ENCODE measurements around the gene CACNA1B. TPM values are rescaled to one million over a fixed set of nuclear protein-coding genes. Genes with fewer than 3 reads are reported as not detected.

CACNA1B gene
- total RNA-seq, 1 experiment from 2014 or later = 0.34 TPM

- ChIA-PET CTCF (no interaction called here), POLR2A (ENCODE audit: low non-redundant PET) (no interaction called here)
- peaks cover 10% of the 10 kb centered on the region for H3K4me1 ChIP-seq (ENCODE audit: insufficient read depth, low read length, poor library complexity, severe bottlenecking)
- H3K27ac ChIP-seq (ENCODE audit: low read depth, low read length, poor library complexity, severe bottlenecking) = no peak overlapping the region
- intact Hi-C loops (cut with micrococcal nuclease; ENCODE audit: unreplicated experiment) = no loop called here
- no peak for DNase-seq (ENCODE audit: low spot score)
- H3K27me3 ChIP-seq (replicated peaks; ENCODE audit: insufficient read depth, low read depth, low read length, poor library complexity) = no peaks in the 10 kb centered on the region
- H3K4me3 ChIP-seq (ENCODE audit: low read depth, low read length, poor library complexity, severe bottlenecking) = no peak overlapping the region
- no peaks in the 10 kb centered on the region for H3K36me3 ChIP-seq (ENCODE audit: insufficient read depth, low read length, poor library complexity, severe bottlenecking)
- no peaks in the 10 kb centered on the region for H3K9me3 ChIP-seq (ENCODE audit: low read depth, low read length, poor library complexity, severe bottlenecking)
- TF ChIP-seq EZH2 (IDR thresholded peaks at IDR 0.05; ENCODE audit: borderline replicate concordance, low read depth, low read length, poor library complexity, severe bottlenecking) (no peak), CTCF (conservative IDR thresholded peaks at IDR 0.05; ENCODE audit: low read depth, low read length) (no peak)
- BruUV-seq (replicated peaks) = no TSS peak
Measured at GRCh38 chr9:138048184-138048583, 170.6 kb downstream of the CACNA1B start.

- ChIA-PET CTCF (no interaction called here), POLR2A (ENCODE audit: low non-redundant PET) (no interaction called here)
- Histone ChIP-seq H3K4me1 (ENCODE audit: insufficient read depth, low read length, poor library complexity, severe bottlenecking) (peaks cover 10% of the 10 kb centered on the region), H3K27ac (ENCODE audit: low read depth, low read length, poor library complexity, severe bottlenecking) (no peak overlapping the region), H3K36me3 (ENCODE audit: insufficient read depth, low read length, poor library complexity, severe bottlenecking) (no peaks in the 10 kb centered on the region), H3K27me3 (replicated peaks; ENCODE audit: insufficient read depth, low read depth, low read length, poor library complexity) (no peaks in the 10 kb centered on the region), H3K9me3 (ENCODE audit: low read depth, low read length, poor library complexity, severe bottlenecking) (no peaks in the 10 kb centered on the region), H3K4me3 (ENCODE audit: low read depth, low read length, poor library complexity, severe bottlenecking) (no peak overlapping the region)
- DNase-seq (ENCODE audit: low spot score) = no peak
- TF ChIP-seq CTCF (conservative IDR thresholded peaks at IDR 0.05; ENCODE audit: low read depth, low read length) (no peak), EZH2 (IDR thresholded peaks at IDR 0.05; ENCODE audit: borderline replicate concordance, low read depth, low read length, poor library complexity, severe bottlenecking) (no peak)
- intact Hi-C loops (cut with micrococcal nuclease; ENCODE audit: unreplicated experiment) = no loop called here
- no TSS peak for BruUV-seq (replicated peaks)
Measured at GRCh38 chr9:138049085-138049778, 171.7 kb downstream of the CACNA1B start.

- POLR2A ChIA-PET (ENCODE audit: low non-redundant PET) = no interaction called here
- H3K36me3 ChIP-seq (ENCODE audit: insufficient read depth, low read length, poor library complexity, severe bottlenecking) = no peaks in the 10 kb centered on the region
- no peaks in the 10 kb centered on the region for H3K9me3 ChIP-seq (ENCODE audit: low read depth, low read length, poor library complexity, severe bottlenecking)
- intact Hi-C loops (cut with micrococcal nuclease; ENCODE audit: unreplicated experiment) = no loop called here
- CTCF ChIA-PET = no interaction called here
- H3K4me1 ChIP-seq (ENCODE audit: insufficient read depth, low read length, poor library complexity, severe bottlenecking) = peaks cover 10% of the 10 kb centered on the region
- TF ChIP-seq CTCF (conservative IDR thresholded peaks at IDR 0.05; ENCODE audit: low read depth, low read length) = no peak
- TF ChIP-seq EZH2 (IDR thresholded peaks at IDR 0.05; ENCODE audit: borderline replicate concordance, low read depth, low read length, poor library complexity, severe bottlenecking) = no peak
- H3K27me3 ChIP-seq (replicated peaks; ENCODE audit: insufficient read depth, low read depth, low read length, poor library complexity) = no peaks in the 10 kb centered on the region
- H3K27ac ChIP-seq (ENCODE audit: low read depth, low read length, poor library complexity, severe bottlenecking) = no peak overlapping the region
- no peak overlapping the region for H3K4me3 ChIP-seq (ENCODE audit: low read depth, low read length, poor library complexity, severe bottlenecking)
- no peak for DNase-seq (ENCODE audit: low spot score)
- BruUV-seq (replicated peaks) = no TSS peak
Measured at GRCh38 chr9:138049779-138050471, 172.3 kb downstream of the CACNA1B start.
